ENCODE data around the gene STIP1.

The STIP1 gene

GRCh38 chr11:64218628-64219353 lies 32.8 kb downstream of the STIP1 start:
- Histone ChIP-seq H3K4me3 (no peak overlapping the region), H3K4me2 (peak overlapping the region in 2 of 11 experiments; percentile 14 to 25; a peak in 3 of 22 replicates), H3K27ac (peak overlapping the region in 8 of 11 experiments; percentile 8 to 48 (median 29); a peak in 14 of 22 replicates), H4K20me1 (peaks cover 4 to 97% (median 56%) of the 10 kb centered on the region in 11 experiments; a peak in 21 of 22 replicates), H3K9me3 (replicated peaks in 1 of 11) (no peaks in the 10 kb centered on the region), H3K36me3 (peaks cover 81 to 98% (median 92%) of the 10 kb centered on the region in 11 experiments), H3K27me3 (no peaks in the 10 kb centered on the region), H3K9ac (peak overlapping the region; percentile 0 to 65 (median 38); a peak in 14 of 22 replicates), H3K4me1 (peaks cover 52 to 99% (median 65%) of the 10 kb centered on the region in 10 experiments)
- TF ChIP-seq Cebpa-rat (IDR thresholded peaks at IDR 0.05), result no peak

DNA sequence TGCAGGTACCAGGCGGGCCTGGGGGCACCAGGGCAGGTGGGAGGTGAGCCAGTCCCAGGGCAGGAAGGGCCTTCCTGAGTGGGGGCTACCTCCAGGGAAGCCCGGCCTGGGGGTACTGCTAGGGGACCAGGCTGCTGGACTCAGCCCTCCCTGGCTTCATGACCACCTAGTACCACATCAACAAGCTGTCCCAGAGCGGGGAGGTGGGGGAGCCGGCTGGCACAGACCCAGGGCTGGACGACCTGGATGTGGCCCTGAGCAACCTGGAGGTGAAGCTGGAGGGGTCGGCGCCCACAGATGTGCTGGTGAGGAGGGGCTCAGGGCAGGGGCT lies 33.3 kb downstream of the STIP1 start:
- Histone ChIP-seq H4K20me1 (peaks cover 4 to 97% (median 61%) of the 10 kb centered on the region in 11 experiments; a peak in 21 of 22 replicates), H3K4me3 (no peak overlapping the region), H3K27me3 (no peaks in the 10 kb centered on the region), H3K36me3 (peaks cover 80 to 98% (median 92%) of the 10 kb centered on the region in 11 experiments), H3K4me1 (peaks cover 52 to 99% (median 65%) of the 10 kb centered on the region in 10 experiments), H3K27ac (peak overlapping the region in 8 of 11 experiments; percentile 8 to 48 (median 28); a peak in 13 of 22 replicates), H3K9ac (peak overlapping the region in 9 of 11 experiments; percentile 11 to 65 (median 41); a peak in 14 of 22 replicates), H3K9me3 (replicated peaks in 1 of 11) (no peaks in the 10 kb centered on the region), H3K4me2 (peak overlapping the region in 2 of 11 experiments; percentile 14 to 25; a peak in 3 of 22 replicates)
- no peak for TF ChIP-seq Cebpa-rat (IDR thresholded peaks at IDR 0.05)

DNA sequence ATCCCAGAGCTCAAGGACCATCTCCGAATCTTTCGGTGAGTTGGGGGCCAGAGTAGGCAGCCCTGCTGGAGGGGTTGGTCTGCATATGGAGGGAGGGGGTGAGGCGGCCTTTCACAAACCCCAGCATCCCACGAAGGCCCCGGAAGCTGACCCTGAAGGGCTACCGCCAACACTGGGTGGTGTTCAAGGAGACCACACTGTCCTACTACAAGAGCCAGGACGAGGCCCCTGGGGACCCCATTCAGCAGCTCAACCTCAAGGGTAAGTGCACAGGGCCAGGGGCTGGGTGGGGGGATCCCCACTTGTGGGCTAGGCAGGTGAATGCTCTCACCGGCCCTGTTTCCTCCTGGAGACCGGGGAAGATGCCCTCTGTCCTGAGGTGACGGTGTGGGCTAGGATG lies 33.8 kb downstream of the STIP1 start:
- H4K20me1 ChIP-seq, result peaks cover 5 to 97% (median 66%) of the 10 kb centered on the region in 11 experiments; a peak in 21 of 22 replicates
- no peak overlapping the region for H3K4me3 ChIP-seq
- H3K4me1 ChIP-seq, result peaks cover 52 to 99% (median 65%) of the 10 kb centered on the region in 10 experiments
- H3K4me2 ChIP-seq, result peak overlapping the region in 1 of 11 experiments; percentile 14; a peak in 1 of 22 replicates
- H3K27me3 ChIP-seq, result no peaks in the 10 kb centered on the region
- peak overlapping the region in 8 of 11 experiments; percentile 12 to 65 (median 38); a peak in 11 of 22 replicates for H3K9ac ChIP-seq
- no peaks in the 10 kb centered on the region for H3K9me3 ChIP-seq (replicated peaks in 1 of 11)
- H3K27ac ChIP-seq, result peak overlapping the region in 4 of 11 experiments; percentile 10 to 48 (median 34); a peak in 6 of 22 replicates
- H3K36me3 ChIP-seq, result peaks cover 81 to 98% (median 91%) of the 10 kb centered on the region in 11 experiments
- no peak for TF ChIP-seq Cebpa-rat (IDR thresholded peaks at IDR 0.05)

GRCh38 chr11:64220271-64220670 lies 34.3 kb downstream of the STIP1 start:
- Histone ChIP-seq H3K9ac (peak overlapping the region in 5 of 11 experiments; percentile 3 to 47 (median 39); a peak in 6 of 22 replicates), H3K9me3 (replicated peaks in 1 of 11) (no peaks in the 10 kb centered on the region), H4K20me1 (peaks cover 10 to 97% (median 71%) of the 10 kb centered on the region in 11 experiments; a peak in 21 of 22 replicates), H3K27ac (peak overlapping the region in 2 of 11 experiments; percentile 10 to 18; a peak in 1 of 22 replicates), H3K4me3 (no peak overlapping the region), H3K4me2 (peak overlapping the region in 3 of 11 experiments; percentile 14 to 19 (median 15); a peak in 2 of 22 replicates), H3K4me1 (peaks cover 52 to 99% (median 65%) of the 10 kb centered on the region in 10 experiments), H3K27me3 (no peaks in the 10 kb centered on the region), H3K36me3 (peaks cover 83 to 94% (median 89%) of the 10 kb centered on the region in 11 experiments)
- no peak for TF ChIP-seq Cebpa-rat (IDR thresholded peaks at IDR 0.05)

GRCh38 chr11:64220798-64221197 lies 34.8 kb downstream of the STIP1 start:
- peaks cover 12 to 97% (median 71%) of the 10 kb centered on the region in 11 experiments; a peak in 21 of 22 replicates for H4K20me1 ChIP-seq

DNA sequence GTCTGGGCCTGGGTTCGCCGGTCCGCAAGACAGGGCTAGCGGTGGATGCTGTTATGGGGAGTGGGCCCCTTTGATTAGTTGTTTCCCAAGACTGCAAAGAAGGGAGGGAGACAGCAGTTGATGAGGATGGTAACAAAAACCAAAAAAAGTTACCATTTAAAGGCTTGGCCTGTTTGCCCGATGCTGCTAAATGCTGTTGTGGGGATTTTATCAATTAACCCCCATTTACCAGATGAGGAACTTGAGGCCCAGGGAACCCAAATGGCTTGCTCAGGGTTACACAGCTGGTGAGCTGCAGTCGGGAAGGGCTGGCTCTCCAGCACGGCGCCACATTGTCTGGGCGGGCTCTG lies 36.7 kb downstream of the STIP1 start:
- peak overlapping the region in 6 of 11 experiments; percentile 6 to 100 (median 24); a peak in 8 of 22 replicates for H3K4me2 ChIP-seq
- H3K27ac ChIP-seq, result peak overlapping the region in 2 of 11 experiments; percentile 11 to 15; a peak in 1 of 22 replicates
- H4K20me1 ChIP-seq, result peaks cover 12 to 81% (median 68%) of the 10 kb centered on the region in 11 experiments; a peak in 21 of 22 replicates
- H3K4me3 ChIP-seq, result no peak overlapping the region
- H3K9me3 ChIP-seq (replicated peaks in 1 of 11), result no peaks in the 10 kb centered on the region
- H3K9ac ChIP-seq, result peak overlapping the region in 5 of 11 experiments; percentile 11 to 90 (median 30); a peak in 3 of 22 replicates
- TF ChIP-seq Cebpa-rat (IDR thresholded peaks at IDR 0.05), result no peak
- no peaks in the 10 kb centered on the region for H3K27me3 ChIP-seq
- H3K4me1 ChIP-seq, result peaks cover 46 to 91% (median 62%) of the 10 kb centered on the region in 10 experiments
- peaks cover 68 to 77% (median 72%) of the 10 kb centered on the region in 11 experiments for H3K36me3 ChIP-seq

More at GRCh38 chr11:64220798-64221197, 34.8 kb downstream of the STIP1 start:
- no peak for TF ChIP-seq Cebpa-rat (IDR thresholded peaks at IDR 0.05)
- Histone ChIP-seq H3K27ac (peak overlapping the region in 3 of 11 experiments; percentile 18 to 32 (median 29); a peak in 1 of 22 replicates), H3K4me1 (peaks cover 52 to 99% (median 65%) of the 10 kb centered on the region in 10 experiments), H3K27me3 (no peaks in the 10 kb centered on the region), H3K4me3 (no peak overlapping the region), H3K36me3 (peaks cover 81 to 92% (median 85%) of the 10 kb centered on the region in 11 experiments), H3K9ac (peak overlapping the region in 5 of 11 experiments; percentile 13 to 47 (median 30); a peak in 5 of 22 replicates), H3K9me3 (replicated peaks in 1 of 11) (no peaks in the 10 kb centered on the region), H3K4me2 (peak overlapping the region in 3 of 11 experiments; percentile 14 to 21 (median 15); a peak in 2 of 22 replicates)

DNA sequence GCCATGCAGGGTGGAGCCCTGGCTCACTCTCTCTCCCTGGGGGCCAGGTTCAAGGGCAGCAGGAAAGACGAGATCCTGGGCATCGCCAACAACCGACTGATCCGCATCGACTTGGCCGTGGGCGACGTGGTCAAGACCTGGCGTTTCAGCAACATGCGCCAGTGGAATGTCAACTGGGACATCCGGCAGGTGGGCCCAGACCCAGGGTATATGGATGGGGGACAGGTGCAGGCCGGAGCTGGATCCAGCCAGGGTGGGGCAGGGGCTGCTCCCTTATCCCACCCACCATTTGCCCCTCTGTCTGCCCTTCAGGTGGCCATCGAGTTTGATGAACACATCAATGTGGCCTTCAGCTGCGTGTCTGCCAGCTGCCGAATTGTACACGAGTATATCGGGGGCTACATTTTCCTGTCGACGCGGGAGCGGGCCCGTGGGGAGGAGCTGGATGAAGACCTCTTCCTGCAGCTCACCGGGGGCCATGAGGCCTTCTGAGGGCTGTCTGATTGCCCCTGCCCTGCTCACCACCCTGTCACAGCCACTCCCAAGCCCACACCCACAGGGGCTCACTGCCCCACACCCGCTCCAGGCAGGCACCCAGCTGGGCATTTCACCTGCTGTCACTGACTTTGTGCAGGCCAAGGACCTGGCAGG lies 37.2 kb downstream of the STIP1 start:
- TF ChIP-seq Cebpa-rat (IDR thresholded peaks at IDR 0.05), result no peak
- peaks cover 12 to 76% (median 64%) of the 10 kb centered on the region in 11 experiments; a peak in 21 of 22 replicates for H4K20me1 ChIP-seq
- H3K4me2 ChIP-seq, result peak overlapping the region in 9 of 11 experiments; percentile 6 to 100 (median 23); a peak in 12 of 22 replicates
- H3K4me3 ChIP-seq, result no peak overlapping the region
- H3K9me3 ChIP-seq (replicated peaks in 1 of 11), result no peaks in the 10 kb centered on the region
- H3K27ac ChIP-seq, result peak overlapping the region in 6 of 11 experiments; percentile 6 to 95 (median 32); a peak in 8 of 22 replicates
- no peaks in the 10 kb centered on the region for H3K27me3 ChIP-seq
- H3K36me3 ChIP-seq, result peaks cover 63 to 72% (median 67%) of the 10 kb centered on the region in 11 experiments
- peaks cover 48 to 91% (median 65%) of the 10 kb centered on the region in 10 experiments for H3K4me1 ChIP-seq
- H3K9ac ChIP-seq, result peak overlapping the region in 9 of 11 experiments; percentile 23 to 90 (median 75); a peak in 12 of 22 replicates

Data from BLaER1 treated with 17β-estradiol and CSF1 and Interleukin-3, amounts not matched to agents 10 nM and 100 nM (cell line).